ENCODE data around the gene MCOLN3. TPM values are rescaled to one million over a fixed set of nuclear protein-coding genes. Genes with fewer than 3 reads are reported as not detected.

Gene MCOLN3
- polyA plus RNA-seq, 1 of the 3 experiments (the other 2 are of a cell fraction), result not detected

DNA sequence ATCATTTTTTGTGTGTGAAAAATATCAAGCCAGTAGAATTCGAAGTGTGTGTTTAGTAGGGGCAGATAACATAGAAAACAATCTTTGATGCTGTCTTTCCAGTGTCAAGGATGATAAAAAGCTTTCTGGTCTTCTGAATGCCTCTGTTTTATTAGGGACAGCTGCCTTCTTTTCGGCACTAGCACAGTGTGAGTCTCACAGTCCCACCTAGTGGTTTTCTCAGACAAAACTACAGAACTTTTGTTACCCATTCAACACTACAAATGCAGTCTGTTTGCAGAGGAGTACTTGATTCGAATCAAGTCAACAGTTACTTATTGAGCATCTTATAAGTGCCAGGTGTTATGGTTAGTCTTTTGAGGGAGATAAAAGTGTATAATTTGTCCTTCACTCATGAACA lies 30.6 kb upstream of the MCOLN3 start:
- Histone ChIP-seq H3K4me1 (ENCODE audit: control insufficient read depth in 1 of 2, insufficient read depth in 2 of 2, low read depth in 1 of 2, low read length in 1 of 2) (no peaks in the 10 kb centered on the region), H3K9ac (no peak overlapping the region), H3K9me2 (no peaks in the 10 kb centered on the region), H3K27me3 (ENCODE audit: insufficient read depth) (peaks cover 14% of the 10 kb centered on the region; the same call in 1 of the 2 replicates), H3K27ac (ENCODE audit: low read depth in 2 of 2, low read length in 1 of 2) (no peak overlapping the region), H3K79me2 (ENCODE audit: insufficient read depth) (no peaks in the 10 kb centered on the region), H3K9me3 (no peaks in the 10 kb centered on the region), H3F3A (replicated peaks; ENCODE audit: insufficient read depth) (no peaks in the 10 kb centered on the region), H3K4me2 (no peak overlapping the region), H4K20me1 (ENCODE audit: insufficient read depth) (no peaks in the 10 kb centered on the region), H2AFZ (ENCODE audit: low read depth) (no peak overlapping the region), H3K4me3 (ENCODE audit: low read depth in 2 of 2, low read length in 1 of 2) (no peak overlapping the region), H3K36me3 (replicated peaks in 1 of 2; ENCODE audit: control insufficient read depth in 1 of 2, insufficient read depth in 2 of 2, low read length in 1 of 2) (no peaks in the 10 kb centered on the region)
- no peak for DNase-seq
- ChIA-PET CTCF (interaction anchor here (1.0 kb wide), 1 partner anchor 176 kb away, joined by 3 read pairs; no protein-coding TSS in a partner anchor), POLR2A (no interaction called here)
- 0% methylated on average over 3 of the region's 3 CpGs for WGBS (ENCODE audit: low lambda C conversion rate)
- TF ChIP-seq, protein P1, sequence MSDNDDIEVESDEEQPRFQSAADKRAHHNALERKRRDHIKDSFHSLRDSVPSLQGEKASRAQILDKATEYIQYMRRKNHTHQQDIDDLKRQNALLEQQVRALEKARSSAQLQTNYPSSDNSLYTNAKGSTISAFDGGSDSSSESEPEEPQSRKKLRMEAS (IDR thresholded peaks at IDR 0.05; ENCODE audit: low read depth), result no peak
- TF ChIP-seq RAD21 (IDR thresholded peaks at IDR 0.05; ENCODE audit: low read length), result peak; percentile 17; the same call in 1 of the 2 replicates

DNA sequence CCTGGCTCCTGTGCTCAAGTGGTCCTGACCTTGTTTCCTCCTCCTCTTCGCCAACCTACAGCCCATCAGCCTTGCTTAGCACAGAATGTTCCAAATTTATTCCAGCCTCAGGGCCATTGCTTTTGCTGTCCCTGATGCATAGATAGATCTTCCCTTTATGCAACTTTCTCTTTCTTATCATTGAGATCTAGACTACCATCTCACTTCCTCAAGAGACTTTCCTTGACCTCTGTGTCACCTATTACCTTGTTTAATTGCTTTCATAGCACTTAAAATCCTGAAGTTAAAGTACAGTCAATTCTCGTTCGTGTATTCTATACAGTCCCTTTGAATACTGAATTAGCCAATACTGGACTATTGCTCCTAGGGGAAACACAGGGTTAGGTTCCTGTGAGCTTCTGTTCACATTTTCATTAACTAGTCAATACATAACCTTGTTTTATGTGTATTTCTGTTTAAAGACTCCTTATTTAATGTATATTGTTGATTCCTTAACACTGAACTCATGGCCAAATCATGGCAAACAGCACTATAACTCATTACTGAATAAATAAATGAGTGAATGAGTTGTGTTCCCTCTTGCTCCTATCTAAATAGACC lies 26.2 kb upstream of the MCOLN3 start:
- 3% methylated on average over 3 of the region's 3 CpGs for WGBS (ENCODE audit: low lambda C conversion rate)
- ChIA-PET POLR2A (no interaction called here), CTCF (interaction anchor here (1.3 kb wide), 1 partner anchor 23 kb away, joined by 3 read pairs; no protein-coding TSS in a partner anchor)
- Histone ChIP-seq H4K20me1 (ENCODE audit: insufficient read depth) (no peaks in the 10 kb centered on the region), H2AFZ (ENCODE audit: low read depth) (no peak overlapping the region), H3K36me3 (replicated peaks in 1 of 2; ENCODE audit: control insufficient read depth in 1 of 2, insufficient read depth in 2 of 2, low read length in 1 of 2) (no peaks in the 10 kb centered on the region), H3F3A (replicated peaks; ENCODE audit: insufficient read depth) (no peaks in the 10 kb centered on the region), H3K9ac (no peak overlapping the region), H3K9me2 (no peaks in the 10 kb centered on the region), H3K4me3 (ENCODE audit: low read depth in 2 of 2, low read length in 1 of 2) (no peak overlapping the region), H3K27ac (ENCODE audit: low read depth in 2 of 2, low read length in 1 of 2) (no peak overlapping the region), H3K79me2 (ENCODE audit: insufficient read depth) (no peaks in the 10 kb centered on the region), H3K4me1 (ENCODE audit: control insufficient read depth in 1 of 2, insufficient read depth in 2 of 2, low read depth in 1 of 2, low read length in 1 of 2) (no peaks in the 10 kb centered on the region), H3K27me3 (ENCODE audit: insufficient read depth) (no peaks in the 10 kb centered on the region), H3K4me2 (no peak overlapping the region), H3K9me3 (no peaks in the 10 kb centered on the region)
- no peak for DNase-seq
- TF ChIP-seq FOXJ3 (CRISPR knock-in tag; IDR thresholded peaks at IDR 0.05), result no peak

DNA sequence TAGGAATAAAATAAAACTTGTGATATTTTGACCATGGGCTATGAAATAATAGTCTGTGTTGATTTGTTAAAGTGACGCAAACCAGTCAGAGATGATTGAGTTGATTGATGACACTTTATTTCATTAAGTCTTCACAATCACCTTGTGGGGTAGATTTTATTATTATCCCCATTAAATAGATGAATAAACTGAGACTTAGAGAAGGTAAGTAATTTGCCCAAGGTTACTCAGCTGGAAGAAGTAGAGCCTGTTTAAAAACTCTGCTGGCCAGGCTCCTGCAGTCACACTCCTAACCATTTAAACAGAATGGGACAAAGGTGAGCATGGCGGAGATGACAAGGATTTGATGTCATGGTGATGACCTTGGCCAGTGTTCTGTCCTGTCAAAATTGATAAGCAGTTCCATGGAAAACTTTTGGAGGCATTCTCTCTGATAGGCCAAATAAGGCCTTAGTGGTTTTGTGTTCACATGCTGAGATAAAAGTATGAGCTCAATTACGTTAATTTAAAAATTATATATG lies 22.7 kb upstream of the MCOLN3 start:
- no peaks in the 10 kb centered on the region for H3K4me1 ChIP-seq (ENCODE audit: control insufficient read depth in 1 of 2, insufficient read depth in 2 of 2, low read depth in 1 of 2, low read length in 1 of 2)
- H3K36me3 ChIP-seq (replicated peaks in 1 of 2; ENCODE audit: control insufficient read depth in 1 of 2, insufficient read depth in 2 of 2, low read length in 1 of 2), result no peaks in the 10 kb centered on the region
- H3K79me2 ChIP-seq (ENCODE audit: insufficient read depth), result no peaks in the 10 kb centered on the region
- H3K9me3 ChIP-seq, result no peaks in the 10 kb centered on the region
- no peak for DNase-seq
- no peak overlapping the region for H3K4me3 ChIP-seq (ENCODE audit: low read depth in 2 of 2, low read length in 1 of 2)
- no peaks in the 10 kb centered on the region for H4K20me1 ChIP-seq (ENCODE audit: insufficient read depth)
- H3F3A ChIP-seq (replicated peaks; ENCODE audit: insufficient read depth), result no peaks in the 10 kb centered on the region
- 45% methylated on average over 3 of the region's 3 CpGs for WGBS (ENCODE audit: low lambda C conversion rate)
- ChIA-PET CTCF (no interaction called here), POLR2A (no interaction called here)
- H2AFZ ChIP-seq (ENCODE audit: low read depth), result no peak overlapping the region
- no peak overlapping the region for H3K27ac ChIP-seq (ENCODE audit: low read depth in 2 of 2, low read length in 1 of 2)
- H3K4me2 ChIP-seq, result no peak overlapping the region
- no peaks in the 10 kb centered on the region for H3K27me3 ChIP-seq (ENCODE audit: insufficient read depth)
- H3K9ac ChIP-seq, result no peak overlapping the region
- no peaks in the 10 kb centered on the region for H3K9me2 ChIP-seq
- no peak for TF ChIP-seq RXRA (IDR thresholded peaks at IDR 0.05; ENCODE audit: borderline replicate concordance, low read depth)
- TF ChIP-seq EZH2phosphoT487 (IDR thresholded peaks at IDR 0.05; ENCODE audit: borderline replicate concordance, low read depth), result no peak
- TF ChIP-seq FOXM1 (IDR thresholded peaks at IDR 0.05; ENCODE audit: low read depth), result no peak
- no peak for TF ChIP-seq CHD2 (IDR thresholded peaks at IDR 0.05; ENCODE audit: low read length, partially characterized antibody)
- TF ChIP-seq, protein P2, sequence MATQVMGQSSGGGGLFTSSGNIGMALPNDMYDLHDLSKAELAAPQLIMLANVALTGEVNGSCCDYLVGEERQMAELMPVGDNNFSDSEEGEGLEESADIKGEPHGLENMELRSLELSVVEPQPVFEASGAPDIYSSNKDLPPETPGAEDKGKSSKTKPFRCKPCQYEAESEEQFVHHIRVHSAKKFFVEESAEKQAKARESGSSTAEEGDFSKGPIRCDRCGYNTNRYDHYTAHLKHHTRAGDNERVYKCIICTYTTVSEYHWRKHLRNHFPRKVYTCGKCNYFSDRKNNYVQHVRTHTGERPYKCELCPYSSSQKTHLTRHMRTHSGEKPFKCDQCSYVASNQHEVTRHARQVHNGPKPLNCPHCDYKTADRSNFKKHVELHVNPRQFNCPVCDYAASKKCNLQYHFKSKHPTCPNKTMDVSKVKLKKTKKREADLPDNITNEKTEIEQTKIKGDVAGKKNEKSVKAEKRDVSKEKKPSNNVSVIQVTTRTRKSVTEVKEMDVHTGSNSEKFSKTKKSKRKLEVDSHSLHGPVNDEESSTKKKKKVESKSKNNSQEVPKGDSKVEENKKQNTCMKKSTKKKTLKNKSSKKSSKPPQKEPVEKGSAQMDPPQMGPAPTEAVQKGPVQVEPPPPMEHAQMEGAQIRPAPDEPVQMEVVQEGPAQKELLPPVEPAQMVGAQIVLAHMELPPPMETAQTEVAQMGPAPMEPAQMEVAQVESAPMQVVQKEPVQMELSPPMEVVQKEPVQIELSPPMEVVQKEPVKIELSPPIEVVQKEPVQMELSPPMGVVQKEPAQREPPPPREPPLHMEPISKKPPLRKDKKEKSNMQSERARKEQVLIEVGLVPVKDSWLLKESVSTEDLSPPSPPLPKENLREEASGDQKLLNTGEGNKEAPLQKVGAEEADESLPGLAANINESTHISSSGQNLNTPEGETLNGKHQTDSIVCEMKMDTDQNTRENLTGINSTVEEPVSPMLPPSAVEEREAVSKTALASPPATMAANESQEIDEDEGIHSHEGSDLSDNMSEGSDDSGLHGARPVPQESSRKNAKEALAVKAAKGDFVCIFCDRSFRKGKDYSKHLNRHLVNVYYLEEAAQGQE (IDR thresholded peaks at IDR 0.05; ENCODE audit: low read depth, low read length), result no peak
- no peak for TF ChIP-seq TEAD4 (IDR thresholded peaks at IDR 0.05; ENCODE audit: borderline replicate concordance, insufficient read depth)
- no peak for TF ChIP-seq MXI1 (IDR thresholded peaks at IDR 0.05; ENCODE audit: low read depth, low read length)
- no peak for TF ChIP-seq SIN3A (IDR thresholded peaks at IDR 0.05; ENCODE audit: borderline replicate concordance, low read depth, low read length)
- TF ChIP-seq JUND (IDR thresholded peaks at IDR 0.05), result no peak
- TF ChIP-seq SMC3 (IDR thresholded peaks at IDR 0.05; ENCODE audit: low read depth, low read length), result no peak
- TF ChIP-seq YY1 (IDR thresholded peaks at IDR 0.05; ENCODE audit: low read depth), result no peak
- TF ChIP-seq, protein P3, sequence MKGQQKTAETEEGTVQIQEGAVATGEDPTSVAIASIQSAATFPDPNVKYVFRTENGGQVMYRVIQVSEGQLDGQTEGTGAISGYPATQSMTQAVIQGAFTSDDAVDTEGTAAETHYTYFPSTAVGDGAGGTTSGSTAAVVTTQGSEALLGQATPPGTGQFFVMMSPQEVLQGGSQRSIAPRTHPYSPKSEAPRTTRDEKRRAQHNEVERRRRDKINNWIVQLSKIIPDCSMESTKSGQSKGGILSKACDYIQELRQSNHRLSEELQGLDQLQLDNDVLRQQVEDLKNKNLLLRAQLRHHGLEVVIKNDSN (IDR thresholded peaks at IDR 0.05; ENCODE audit: borderline replicate concordance, low read depth), result no peak
- TF ChIP-seq, protein P1 (IDR thresholded peaks at IDR 0.05; ENCODE audit: low read depth), result no peak
- no peak for TF ChIP-seq TAF1 (IDR thresholded peaks at IDR 0.05; ENCODE audit: borderline replicate concordance, low read depth, low read length)

All from SK-N-SH (cell line).